ENCODE results near the gene FCHSD2. TPM values are rescaled to one million over a fixed set of nuclear protein-coding genes. Genes with fewer than 3 reads are reported as not detected.

FCHSD2 gene
- total and polyA plus RNA-seq, 2 donors from 2014 or later = 8.0 to 58.7 TPM

- Histone ChIP-seq H3K9me3 (ENCODE audit: control insufficient read depth in 2 of 3, insufficient read depth in 1 of 3, low read length in 3 of 3) (no peaks in the 10 kb centered on the region), H3K36me3 (ENCODE audit: control insufficient read depth in 2 of 3, insufficient read depth in 3 of 3, low read length in 3 of 3) (no peaks in the 10 kb centered on the region), H3K4me1 (ENCODE audit: control insufficient read depth in 2 of 3, insufficient read depth in 2 of 3, low read depth in 1 of 3, low read length in 3 of 3) (peaks cover 0 to 13% (median 12%) of the 10 kb centered on the region in 3 donors), H3K27me3 (ENCODE audit: control insufficient read depth, insufficient read depth, low read length) (no peaks in the 10 kb centered on the region), H3K9ac (ENCODE audit: low read length in 3 of 3) (no peak overlapping the region), H3K4me3 (ENCODE audit: low read length in 3 of 3) (no peak overlapping the region), H3K27ac (ENCODE audit: low read depth in 2 of 2, low read length in 2 of 2) (no peak overlapping the region)
- no peak for DNase-seq
- intact Hi-C loops (cut with DNase I) = no loop called here
- TF ChIP-seq CTCF (IDR thresholded peaks at IDR 0.05; ENCODE audit: borderline replicate concordance, extremely low read depth, insufficient read depth) = no peak
- no peak for FAIRE-seq
Measured at GRCh38 chr11:73162196-73162740, 20.1 kb upstream of the FCHSD2 start.

GRCh38 chr11:73160005-73160760, 18.1 kb upstream of the FCHSD2 start:
- TF ChIP-seq CTCF (IDR thresholded peaks at IDR 0.05; ENCODE audit: borderline replicate concordance, extremely low read depth, insufficient read depth) = no peak

GRCh38 chr11:73159297-73159696, 17.2 kb upstream of the FCHSD2 start:
- no peak for FAIRE-seq
- H3K27ac ChIP-seq (ENCODE audit: low read depth in 2 of 2, low read length in 2 of 2) = no peak overlapping the region

More at GRCh38 chr11:73160005-73160760, 18.1 kb upstream of the FCHSD2 start:
- H3K36me3 ChIP-seq (ENCODE audit: control insufficient read depth in 2 of 3, insufficient read depth in 3 of 3, low read length in 3 of 3) = no peaks in the 10 kb centered on the region
- DNase-seq (no peak), FAIRE-seq (no peak)
- H3K9me3 ChIP-seq (ENCODE audit: control insufficient read depth in 2 of 3, insufficient read depth in 1 of 3, low read length in 3 of 3) = no peaks in the 10 kb centered on the region
- no peak overlapping the region for H3K9ac ChIP-seq (ENCODE audit: low read length in 3 of 3)
- no peak overlapping the region for H3K27ac ChIP-seq (ENCODE audit: low read depth in 2 of 2, low read length in 2 of 2)
- no peak overlapping the region for H3K4me3 ChIP-seq (ENCODE audit: low read length in 3 of 3)
- intact Hi-C loops (cut with DNase I) = no loop called here
- no peaks in the 10 kb centered on the region for H3K27me3 ChIP-seq (ENCODE audit: control insufficient read depth, insufficient read depth, low read length)
- H3K4me1 ChIP-seq (ENCODE audit: control insufficient read depth in 2 of 3, insufficient read depth in 2 of 3, low read depth in 1 of 3, low read length in 3 of 3) = peaks cover 0 to 19% (median 18%) of the 10 kb centered on the region in 3 donors

More at GRCh38 chr11:73159297-73159696, 17.2 kb upstream of the FCHSD2 start:
- no peak overlapping the region for H3K9ac ChIP-seq (ENCODE audit: low read length in 3 of 3)
- no peaks in the 10 kb centered on the region for H3K27me3 ChIP-seq (ENCODE audit: control insufficient read depth, insufficient read depth, low read length)
- no peak for TF ChIP-seq CTCF (IDR thresholded peaks at IDR 0.05; ENCODE audit: borderline replicate concordance, extremely low read depth, insufficient read depth)
- no peaks in the 10 kb centered on the region for H3K9me3 ChIP-seq (ENCODE audit: control insufficient read depth in 2 of 3, insufficient read depth in 1 of 3, low read length in 3 of 3)
- H3K4me1 ChIP-seq (ENCODE audit: control insufficient read depth in 2 of 3, insufficient read depth in 2 of 3, low read depth in 1 of 3, low read length in 3 of 3) = peaks cover 0 to 19% (median 18%) of the 10 kb centered on the region in 3 donors
- no peaks in the 10 kb centered on the region for H3K36me3 ChIP-seq (ENCODE audit: control insufficient read depth in 2 of 3, insufficient read depth in 3 of 3, low read length in 3 of 3)
- DNase-seq = no peak
- intact Hi-C loops (cut with DNase I) = no loop called here
- no peak overlapping the region for H3K4me3 ChIP-seq (ENCODE audit: low read length in 3 of 3)

Measured in kidney (tissue), 14 donors.